SW480 (cell line): ENCODE measurements around the gene MAN2C1.
A peak's percentile ranks its signal among the peaks of the same experiment; 100 is the strongest.
"Not testable (repeated sequence)": the region's sequence is repeated elsewhere in the genome, so short reads cannot be mapped to it uniquely, and the experiment has no call there.

Experiments used
- DNase-seq: peaks from one replicate; pipeline ENCODE4 v3.0.0-alpha.2; 2016; ENCODE audit warnings: low spot score

The MAN2C1 gene

GRCh38 chr15:75361361-75361988, 6.9 kb downstream of the MAN2C1 start:
- DNase-seq, result no peak

- no peak for DNase-seq
Measured at GRCh38 chr15:75360856-75361255, 7.6 kb downstream of the MAN2C1 start.

GRCh38 chr15:75360391-75360790, 8.0 kb downstream of the MAN2C1 start:
- no peak for DNase-seq

GRCh38 chr15:75359537-75360250, 8.7 kb downstream of the MAN2C1 start:
- DNase-seq, result no peak

GRCh38 chr15:75358771-75359536, 9.5 kb downstream of the MAN2C1 start:
- no peak for DNase-seq

GRCh38 chr15:75357976-75358673, 10.3 kb downstream of the MAN2C1 start:
- no peak for DNase-seq

GRCh38 chr15:75356517-75356916, 11.9 kb downstream of the MAN2C1 start:
- DNase-seq, result no peak

- no peak for DNase-seq
Measured at GRCh38 chr15:75356006-75356405, 12.4 kb downstream of the MAN2C1 start.

- no peak for DNase-seq
Measured at GRCh38 chr15:75355369-75355768, 13.0 kb downstream of the MAN2C1 start.

GRCh38 chr15:75354454-75354853, 14.0 kb downstream of the MAN2C1 start:
- no peak for DNase-seq

GRCh38 chr15:75353604-75354003, 14.8 kb downstream of the MAN2C1 start:
- no peak for DNase-seq

GRCh38 chr15:75352186-75353080, 16.0 kb downstream of the MAN2C1 start:
- DNase-seq, result no peak

- DNase-seq, result no peak
Measured at GRCh38 chr15:75350601-75351361, 17.6 kb downstream of the MAN2C1 start.

GRCh38 chr15:75349851-75350588, 18.4 kb downstream of the MAN2C1 start:
- no peak for DNase-seq

GRCh38 chr15:75349351-75349669, 19.1 kb downstream of the MAN2C1 start:
- not testable (repeated sequence) for DNase-seq

- DNase-seq, result peak; percentile 27
Measured at GRCh38 chr15:75348562-75349350, 19.7 kb downstream of the MAN2C1 start.

- DNase-seq, result no peak
Measured at GRCh38 chr15:75348034-75348561, 20.3 kb downstream of the MAN2C1 start.

- peak; percentile 57 for DNase-seq
Measured at GRCh38 chr15:75347222-75348033, 21.0 kb downstream of the MAN2C1 start.
